K562 (cell line): ENCODE results near the gene GET3. TPM values are rescaled to one million over a fixed set of nuclear protein-coding genes. Genes with fewer than 3 reads are reported as not detected.
A peak's percentile ranks its signal among the peaks of the same experiment; 100 is the strongest.

Experiments used
- ADNP ChIP-seq: fragments of 200-800 bp; sonication (Bioruptor generic); IDR thresholded peaks from 2 replicates; pipeline ENCODE4 v1.6.1; 2016; ENCODE audit warnings: missing genetic modification characterization, missing compliant biosample characterization
- ARID4B ChIP-seq: sonication (generic); formaldehyde crosslinking; IDR thresholded peaks from 2 replicates; pipeline ENCODE4 v1.8.0; 2022; ENCODE audit warnings: mild to moderate bottlenecking, missing genetic modification reagents
- ATF4 ChIP-seq: fragments of 450-650 bp; formaldehyde crosslinking; IDR thresholded peaks from 2 replicates; pipeline ENCODE4 v1.4.0; 2022; ENCODE audit warnings: mild to moderate bottlenecking, moderate library complexity
- CBX2 ChIP-seq: fragments of 200-600 bp; sonication (generic); IDR thresholded peaks from one replicate; pipeline ENCODE4 v1.6.1; 2012; ENCODE audit warnings: mild to moderate bottlenecking, low read length, inconsistent platforms; ENCODE audit not compliant: insufficient read depth, poor library complexity, severe bottlenecking
- GABPB1 ChIP-seq: sonication (generic); formaldehyde crosslinking; IDR thresholded peaks from 2 replicates; pipeline ENCODE4 v1.8.0; 2022; ENCODE audit warnings: mild to moderate bottlenecking, missing genetic modification reagents
- MTA2 ChIP-seq: fragments of 450-650 bp; IDR thresholded peaks from 2 replicates; pipeline ENCODE4 v1.6.1; 2016; ENCODE audit warnings: low read depth
- NRF1 ChIP-seq, 2 experiments: fragments of 450-650 bp; IDR thresholded peaks in 1 of 2; conservative IDR thresholded peaks in 1 of 2; 2 replicates each; pipeline ENCODE4 v1.6.1; 2014; ENCODE audit warnings: mild to moderate bottlenecking in 2 of 2
- TFE3 ChIP-seq: fragments of 450-650 bp; formaldehyde crosslinking; IDR thresholded peaks from 2 replicates; pipeline ENCODE4 v1.4.0; 2020; ENCODE audit warnings: mild to moderate bottlenecking, mixed read lengths
- ZBTB40 ChIP-seq, 2 experiments: fragments of 450-650 bp in 1 of 2; sonication (generic) in 1 of 2; formaldehyde crosslinking in 1 of 2; IDR thresholded peaks; 2 replicates each; pipeline versions ENCODE4 v1.7.1 to v1.9.0; 2016 to 2022; ENCODE audit warnings: inconsistent platforms in 1 of 2, mild to moderate bottlenecking in 1 of 2, missing genetic modification reagents in 1 of 2
- polyA plus RNA-seq, 8 experiments: library from polyadenylated mRNA; depleted of rRNA in 4 of 8; stranded (reverse) in 5 of 8; unstranded in 3 of 8; fragments of >200 nt; fragmentation: Nextera tagmentation in 2 of 8; fragmentation: Illumina TruSeq in 1 of 8; extraction: Ambion mirVana in 2 of 8; extraction: Trizol in 1 of 8; gene quantifications; 2 replicates each; pipeline versions ENCODE4 v1.2.1 to v1.2.3, GENCODE V29; 2011 to 2014; ENCODE audit warnings: inconsistent platforms in 1 of 8, missing spikeins in 1 of 8
- total RNA-seq, 7 experiments: library from RNA; depleted of rRNA in 6 of 7; stranded (reverse); fragments of >200 nt in 6 of 7; fragmentation: Illumina TruSeq in 2 of 7; extraction: Trizol in 2 of 7; gene quantifications; 2 replicates each; pipeline versions ENCODE4 v1.2.1 to v1.2.3, GENCODE V29; 2011 to 2021; ENCODE audit warnings: low replicate concordance in 1 of 7

GET3 gene
- total and polyA plus RNA-seq, 9 of the 15 experiments (the other 6 are each of a cell fraction or from before 2014, with no cell fraction given): 8.3 to 83.5 (median 51.8) TPM

- peak; percentile 17; the same call in 1 of the 2 replicates for TF ChIP-seq ZBTB40 (IDR thresholded peaks at IDR 0.05)
- TF ChIP-seq ZBTB40 (CRISPR knock-in tag; IDR thresholded peaks at IDR 0.05): no peak
- no peak for TF ChIP-seq MTA2
- TF ChIP-seq GABPB1 (CRISPR knock-in tag): no peak
- no peak for TF ChIP-seq ATF4 (CRISPR knock-in tag)
- TF ChIP-seq CBX2: no peak
- no peak for TF ChIP-seq TFE3 (CRISPR knock-in tag)
- TF ChIP-seq ADNP: no peak
- TF ChIP-seq ARID4B (CRISPR knock-in tag): no peak
- TF ChIP-seq NRF1 (conservative IDR thresholded peaks at IDR 0.05 in 1 of 2, IDR thresholded peaks at IDR 0.05 in 1 of 2): peak; percentile 44 to 53
These were observed 3.7 kb upstream of the GET3 start (continued) for GRCh38 chr19:12733369-12734214.
